MM.1S (cell line): Measurements from ENCODE around the gene TSPAN15.

Experiments used
- CTCF ChIP-seq: fragments of 300-600 bp; sonication (generic); IDR thresholded peaks from 2 replicates; pipeline ENCODE4 v1.5.1; 2016; ENCODE audit warnings: antibody characterized with exemption, low read length, mixed read lengths
- EZH2phosphoT487 ChIP-seq: fragments of 300-600 bp; sonication (generic); IDR thresholded peaks from 2 replicates; pipeline ENCODE4 v1.6.1; 2018; ENCODE audit warnings: antibody characterized with exemption, low read length

- TF ChIP-seq CTCF (no peak), EZH2phosphoT487 (no peak)
These were observed 35.9 kb downstream of the TSPAN15 start for GRCh38 chr10:69486922-69487730.
